Activated naive CD8-positive, alpha-beta T cell treated with anti-CD3 and anti-CD28 coated beads, Interleukin-2, amount 50 U/mL, for 16 hours (primary cell): ENCODE measurements around the gene UNCX.
"Not testable (repeated sequence)": the region's sequence is repeated elsewhere in the genome, so short reads cannot be mapped to it uniquely, and the experiment has no call there.

Experiments
- DNase-seq: peaks from one replicate; pipeline ENCODE4 v3.0.0-alpha.2; 2020; ENCODE audit warnings: low read depth, low spot score

The UNCX gene

DNA sequence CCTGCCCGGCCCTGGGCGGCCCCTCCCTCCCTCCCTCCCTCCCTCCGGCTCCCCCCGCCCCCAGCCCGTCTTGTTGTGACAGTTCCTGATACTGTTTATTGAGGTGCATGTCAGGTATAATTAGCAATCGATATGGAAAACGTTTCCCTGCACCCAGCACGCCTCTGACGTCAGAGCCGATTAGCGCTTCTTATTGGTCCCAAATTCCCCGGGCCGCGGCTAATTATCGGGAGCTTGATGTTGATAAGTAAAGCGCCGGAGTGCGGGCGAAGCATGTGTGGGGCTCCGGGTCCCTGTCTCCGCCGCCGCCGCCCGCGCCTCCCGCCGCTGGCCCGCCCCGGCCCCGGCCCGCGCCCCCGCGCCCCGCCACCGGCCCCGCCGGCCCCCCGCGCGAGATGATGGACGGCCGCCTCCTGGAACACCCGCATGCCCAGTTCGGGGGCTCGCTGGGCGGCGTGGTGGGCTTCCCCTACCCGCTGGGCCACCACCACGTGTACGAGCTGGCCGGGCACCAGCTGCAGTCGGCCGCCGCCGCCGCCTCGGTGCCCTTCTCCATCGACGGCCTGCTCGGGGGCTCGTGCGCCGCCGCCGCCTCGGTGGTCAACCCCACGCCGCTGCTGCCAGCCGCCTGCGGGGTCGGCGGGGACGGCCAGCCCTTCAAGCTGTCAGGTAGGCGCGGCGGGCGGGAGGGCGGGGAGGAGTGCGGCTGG lies at the start of gene UNCX:
Gene UNCX, plus strand, starts transcription at position 250 of the 710 bp plus-strand sequence. Its CDS starts 146 bp downstream, at position 396.
- DNase-seq, result no peak

DNA sequence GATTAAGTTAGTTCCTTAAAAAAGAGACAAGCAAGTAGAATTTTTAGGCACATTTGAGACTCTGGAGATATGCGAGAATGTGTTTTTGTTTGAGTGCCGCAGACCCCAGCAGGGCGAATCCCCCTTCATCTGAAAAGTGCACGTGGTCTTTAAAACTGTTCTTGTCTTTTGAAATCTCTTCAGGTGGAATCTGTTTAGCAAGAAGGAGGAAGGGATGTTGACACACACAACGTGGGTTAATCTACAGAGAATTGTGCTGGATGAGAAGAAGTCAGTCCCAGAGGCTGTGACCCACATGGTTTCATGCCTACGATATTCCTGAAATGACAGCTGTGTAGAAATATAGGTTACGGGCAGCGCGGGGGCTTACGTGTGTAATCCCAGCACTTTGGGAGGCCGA lies 45.5 kb upstream of the UNCX start:
- no peak for DNase-seq

DNA sequence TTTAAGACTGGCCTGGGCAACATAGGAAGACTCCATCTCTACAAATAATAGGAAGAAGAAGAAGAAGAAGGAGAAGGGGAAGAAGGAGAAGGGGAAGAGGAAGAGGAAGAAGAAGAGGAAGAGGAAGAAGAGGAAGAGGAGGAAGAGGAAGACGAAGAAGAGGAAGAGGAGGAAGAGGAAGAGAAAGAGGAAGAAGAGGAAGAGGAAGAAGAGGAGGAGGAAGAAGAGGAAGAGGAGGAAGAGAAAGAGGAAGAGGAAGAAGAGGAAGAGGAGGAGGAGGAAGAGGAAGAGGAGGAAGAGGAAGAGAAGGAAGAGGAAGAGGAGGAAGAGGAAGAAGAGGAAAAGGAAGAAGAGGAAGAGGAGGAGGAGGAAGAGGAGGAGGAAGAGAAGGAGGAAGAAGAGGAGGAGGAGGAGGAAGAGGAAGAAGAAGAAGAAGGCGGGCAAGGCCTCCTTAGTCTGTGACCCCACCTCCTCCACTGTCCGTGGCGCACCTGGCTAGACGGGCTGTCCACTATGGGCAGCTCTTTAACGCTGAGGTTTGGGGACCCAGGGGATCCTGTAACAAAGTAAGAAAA lies 43.9 kb upstream of the UNCX start:
- DNase-seq, result no peak

DNA sequence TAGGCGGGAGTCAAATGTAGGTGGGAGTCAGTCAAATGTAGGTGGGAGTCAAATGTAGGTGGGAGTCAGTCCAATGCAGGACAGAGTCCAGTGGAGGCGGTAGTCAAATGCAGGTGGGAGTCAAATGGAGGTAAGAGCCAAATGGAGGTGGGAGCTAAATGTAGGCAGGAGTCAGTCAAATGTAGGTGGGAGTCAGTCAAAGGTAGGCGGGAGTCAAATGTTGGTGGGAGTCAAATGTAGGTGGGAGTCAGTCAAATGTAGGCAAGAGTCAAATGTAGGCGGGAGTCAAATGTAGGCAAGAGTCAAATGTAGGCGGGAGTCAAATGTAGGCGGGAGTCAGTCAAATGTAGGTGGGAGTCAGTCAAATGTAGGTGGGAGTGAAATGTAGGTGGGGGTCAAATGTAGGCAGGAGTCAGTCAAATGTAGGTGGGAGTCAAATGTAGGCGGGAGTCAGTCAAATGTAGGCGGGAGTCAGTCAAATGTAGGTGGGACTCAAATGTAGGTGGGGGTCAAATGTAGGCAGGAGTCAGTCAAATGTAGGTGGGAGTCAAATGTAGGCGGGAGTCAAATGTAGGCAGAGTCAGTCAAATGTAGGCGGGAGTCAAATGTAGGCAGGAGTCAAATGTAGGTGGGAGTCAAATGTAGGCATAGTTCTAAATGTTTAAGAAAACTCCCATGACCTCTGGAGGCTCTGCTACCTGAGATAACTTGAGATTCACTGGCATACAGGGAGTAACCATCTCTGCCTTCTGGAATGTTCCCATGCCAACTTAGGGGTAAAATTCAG lies 42.5 kb upstream of the UNCX start:
- no peak for DNase-seq

DNA sequence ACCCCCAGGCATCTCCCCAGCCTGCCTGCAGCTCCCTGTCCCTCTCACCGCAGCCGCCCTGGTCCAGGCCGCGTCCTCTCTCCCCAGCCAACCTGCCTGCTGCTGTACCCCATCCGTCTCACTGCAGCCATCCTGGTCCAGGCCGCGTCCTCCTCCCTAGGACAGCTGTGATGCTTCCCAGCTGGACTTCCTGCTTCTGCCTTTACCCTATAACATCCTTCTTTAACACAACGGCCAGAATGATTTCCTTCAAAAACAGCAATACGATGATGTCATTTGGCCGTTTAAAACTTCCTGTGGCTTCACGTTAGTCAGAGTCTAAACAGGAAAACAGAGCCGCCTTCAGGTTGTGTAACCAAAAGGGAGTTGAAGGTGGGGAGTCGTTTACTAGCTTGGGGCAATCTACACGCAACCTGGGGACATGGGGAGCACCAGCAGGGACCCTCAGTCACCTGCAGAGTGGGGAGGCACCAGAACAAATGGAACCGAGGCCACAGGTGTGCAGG lies 40.4 kb upstream of the UNCX start:
- DNase-seq, result no peak

DNA sequence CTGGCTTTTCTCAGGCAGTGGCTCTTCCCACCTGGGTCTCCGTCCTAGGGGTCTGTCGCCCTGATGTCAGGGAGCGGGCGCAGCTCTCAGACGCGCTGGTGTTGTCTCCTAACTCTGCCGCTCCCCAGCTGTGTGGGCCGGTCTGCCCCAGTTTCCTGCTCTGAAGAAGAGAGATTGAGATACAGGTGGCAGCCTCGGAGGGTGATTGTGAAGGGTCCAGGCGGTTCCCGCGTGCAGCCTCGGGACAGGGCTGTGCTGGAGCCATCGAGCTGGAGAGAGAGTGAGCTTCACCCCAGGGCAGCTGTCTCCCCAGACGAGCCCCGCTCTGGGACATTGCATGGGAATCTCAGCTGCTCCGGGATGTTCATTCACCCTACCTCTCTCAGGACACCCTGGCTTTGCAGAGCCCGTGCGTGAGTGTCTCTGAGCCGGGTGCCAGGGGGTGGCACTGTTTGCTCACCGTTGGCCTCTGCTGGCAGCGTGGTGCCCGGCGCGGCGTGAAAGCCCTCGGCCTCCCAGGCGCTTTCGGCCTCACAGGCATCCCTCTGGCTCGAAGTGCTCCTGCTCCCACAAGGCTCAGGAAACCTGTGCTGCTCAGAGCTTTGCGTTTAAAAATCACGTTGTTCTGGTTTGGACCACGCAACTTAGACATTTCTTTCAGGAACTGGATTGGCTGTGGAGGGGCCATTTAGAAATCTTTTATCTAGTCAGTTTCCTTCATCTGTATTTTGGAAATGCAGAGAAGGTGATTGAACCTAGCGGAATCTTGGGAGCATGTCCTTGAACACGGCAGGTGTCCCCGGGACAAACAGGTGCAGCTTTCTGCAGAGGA lies 38.9 kb upstream of the UNCX start:
- no peak for DNase-seq

DNA sequence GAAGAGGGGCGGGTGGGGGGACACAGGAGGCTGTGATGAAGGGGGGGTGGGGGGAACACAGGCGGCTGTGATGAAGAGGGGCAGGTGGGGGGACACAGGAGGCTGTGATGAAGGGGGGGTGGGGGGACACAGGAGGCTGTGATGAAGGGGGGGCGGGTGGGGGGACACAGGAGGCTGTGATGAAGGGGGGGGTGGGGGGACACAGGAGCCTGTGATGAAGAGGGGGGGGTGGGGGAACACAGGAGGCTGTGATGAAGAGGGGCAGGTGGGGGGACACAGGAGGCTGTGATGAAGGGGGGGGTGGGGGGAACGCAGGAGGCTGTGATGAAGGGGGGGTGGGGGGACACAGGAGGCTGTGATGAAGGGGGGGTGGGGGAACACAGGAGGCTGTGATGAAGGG lies 36.2 kb upstream of the UNCX start:
- DNase-seq, result not testable (repeated sequence)

DNA sequence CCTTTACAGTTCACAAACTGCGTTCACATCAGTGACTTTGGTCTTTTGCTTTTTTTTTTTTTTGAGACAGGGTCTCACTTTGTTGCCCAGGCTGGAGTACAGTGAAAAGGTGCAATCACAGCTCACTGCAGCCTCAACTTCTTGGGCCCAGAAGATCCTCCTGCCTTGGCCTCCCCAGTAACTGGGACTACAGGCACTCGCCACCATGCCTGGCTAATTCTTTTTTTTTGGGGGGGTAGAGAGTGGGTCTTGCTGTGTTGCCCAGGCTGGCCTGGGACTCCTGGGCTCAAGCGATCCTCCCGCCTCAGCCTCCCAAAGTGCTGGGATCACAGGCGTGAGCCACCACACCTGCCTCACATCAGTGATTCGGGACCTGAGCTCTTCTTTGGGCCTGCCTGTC lies 35.7 kb upstream of the UNCX start:
- DNase-seq, result no peak

DNA sequence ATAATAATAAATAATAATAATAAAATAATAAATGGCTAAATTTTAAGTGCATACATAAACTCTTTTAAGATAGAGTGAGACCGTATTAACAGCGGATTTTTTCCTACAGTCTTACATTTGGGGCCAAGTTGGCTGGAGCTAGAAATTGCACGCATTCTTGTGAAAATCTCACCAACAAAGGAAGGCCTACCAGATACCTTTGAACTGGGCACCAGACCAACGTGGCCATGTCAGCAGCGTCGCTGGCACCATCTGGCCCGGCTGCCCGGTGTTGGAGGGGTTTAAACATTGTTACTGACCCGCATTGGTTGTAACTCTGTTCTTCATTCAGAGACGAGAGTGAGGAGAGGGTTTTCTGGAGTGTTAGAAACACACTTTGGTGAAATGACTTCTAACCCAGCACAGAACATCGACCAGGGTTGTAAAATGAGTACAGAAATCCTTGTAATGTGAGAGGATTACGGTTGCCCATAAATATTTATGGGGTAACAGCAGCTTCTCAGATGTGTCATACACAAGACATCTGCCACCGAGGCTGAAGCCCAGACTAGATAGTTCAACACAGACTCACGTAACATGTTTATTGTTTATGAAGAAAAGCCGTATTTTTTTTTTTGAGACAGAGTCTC lies 34.6 kb upstream of the UNCX start:
- DNase-seq, result no peak

DNA sequence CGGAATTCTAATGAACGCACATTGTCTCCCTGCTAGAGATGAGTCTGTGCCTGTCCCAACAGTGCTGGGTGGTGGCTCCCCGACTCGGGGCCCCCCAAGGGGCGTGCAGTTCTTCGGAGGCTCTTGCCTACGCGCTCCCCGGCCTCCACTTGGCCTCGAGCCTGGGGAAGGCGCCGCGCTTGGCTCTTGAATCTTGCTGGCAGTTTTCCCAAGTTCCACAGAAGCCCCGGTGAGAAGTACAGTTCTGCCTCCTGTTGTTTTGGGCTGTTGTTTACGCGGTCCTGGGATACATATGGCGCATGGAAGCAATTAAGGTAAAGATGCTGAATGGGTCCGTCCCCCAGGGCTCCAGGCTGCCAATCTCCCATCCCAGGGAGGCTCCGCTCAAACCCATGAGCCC lies 32.6 kb upstream of the UNCX start:
- no peak for DNase-seq

DNA sequence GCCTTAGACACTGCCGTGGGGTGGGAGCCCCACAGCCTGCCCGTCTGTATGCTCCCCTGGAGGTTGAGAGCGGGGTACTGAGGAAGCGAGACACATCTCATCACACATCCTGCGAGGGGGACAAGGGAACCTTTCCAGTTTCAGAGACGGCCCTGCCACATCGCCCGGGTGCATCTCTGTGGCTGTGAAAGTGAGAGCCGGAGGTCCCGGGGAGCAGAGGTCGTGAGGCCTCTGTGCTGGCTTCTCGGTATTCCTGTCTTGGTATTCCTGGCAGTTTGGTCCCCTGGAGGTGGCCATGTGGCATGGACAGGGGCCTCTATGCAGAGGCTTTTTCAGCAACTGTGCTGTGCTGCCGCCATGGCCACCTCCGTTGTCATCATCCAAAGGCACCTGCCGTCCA lies 30.8 kb upstream of the UNCX start:
- no peak for DNase-seq

DNA sequence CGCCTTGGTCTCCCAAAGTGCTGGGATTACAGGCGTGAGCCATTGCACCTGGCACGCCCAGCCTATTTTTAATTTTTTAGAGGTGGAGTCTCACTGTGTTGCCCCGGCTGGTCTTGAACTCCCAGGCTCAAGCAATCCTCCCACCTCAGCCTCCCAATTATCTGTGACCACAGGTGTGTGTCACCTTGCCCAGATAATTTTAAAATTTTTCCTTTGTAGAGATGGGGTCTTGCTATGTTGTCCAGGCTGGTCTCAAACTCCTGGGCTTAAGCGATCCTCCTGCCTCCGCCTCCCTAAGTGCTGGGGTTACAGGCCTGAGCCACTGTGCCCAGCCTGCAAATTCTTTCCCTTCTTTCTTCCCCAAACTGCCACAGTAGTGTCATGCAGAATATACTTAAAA lies 29.8 kb upstream of the UNCX start:
- DNase-seq, result not testable (repeated sequence)

DNA sequence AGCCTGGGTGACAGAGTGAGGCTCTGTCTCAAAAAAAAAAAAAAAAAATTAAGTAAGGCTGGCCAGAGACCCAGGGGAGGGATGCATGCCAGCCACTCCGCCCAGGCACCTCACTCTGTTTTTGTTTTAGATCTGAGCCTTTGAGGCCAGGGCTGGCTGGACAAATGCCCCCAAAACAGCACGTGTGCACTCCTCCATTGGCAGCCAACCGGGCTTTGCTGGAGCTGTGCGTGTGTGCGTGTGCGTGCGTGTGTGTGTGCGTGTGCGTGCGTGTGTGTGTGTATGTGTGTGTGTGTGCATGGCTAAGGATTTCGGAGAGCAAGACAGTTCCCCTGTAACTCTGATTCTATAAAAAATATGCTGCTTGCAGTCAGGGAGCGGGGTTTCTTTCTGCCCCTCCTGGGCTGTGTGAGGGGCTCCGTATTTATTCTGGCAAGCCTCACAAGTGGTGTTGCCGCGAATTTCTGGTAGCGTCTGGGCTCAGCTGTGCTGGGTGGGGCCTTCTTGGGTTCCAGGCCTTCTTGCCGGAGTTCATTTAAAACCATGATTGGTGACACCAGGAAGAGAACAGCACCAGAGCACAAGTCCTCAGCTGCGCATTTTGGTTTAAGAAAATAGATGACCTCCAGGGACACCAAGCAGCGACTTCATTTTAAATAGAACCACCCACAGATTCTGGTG lies 28.1 kb upstream of the UNCX start:
- DNase-seq, result no peak

DNA sequence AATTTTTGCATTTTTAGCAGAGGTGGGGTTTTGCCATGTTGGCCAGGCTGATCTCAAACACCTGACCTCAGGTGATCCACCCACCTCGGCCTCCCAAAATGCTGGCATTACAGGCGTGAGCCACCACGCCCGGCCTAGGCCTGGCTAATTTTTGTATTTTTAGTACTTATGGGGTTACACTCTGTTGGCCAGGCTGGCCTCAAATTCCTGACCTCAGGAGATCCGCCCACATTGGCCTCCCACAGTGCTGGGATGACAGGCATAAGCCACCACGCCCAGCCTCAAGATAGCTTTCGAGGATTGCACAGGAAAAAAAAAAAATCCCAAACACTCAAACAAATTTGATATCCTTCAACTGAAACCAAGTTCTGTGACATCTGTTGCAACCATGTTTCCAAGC lies 26.9 kb upstream of the UNCX start:
- DNase-seq, result not testable (repeated sequence)

DNA sequence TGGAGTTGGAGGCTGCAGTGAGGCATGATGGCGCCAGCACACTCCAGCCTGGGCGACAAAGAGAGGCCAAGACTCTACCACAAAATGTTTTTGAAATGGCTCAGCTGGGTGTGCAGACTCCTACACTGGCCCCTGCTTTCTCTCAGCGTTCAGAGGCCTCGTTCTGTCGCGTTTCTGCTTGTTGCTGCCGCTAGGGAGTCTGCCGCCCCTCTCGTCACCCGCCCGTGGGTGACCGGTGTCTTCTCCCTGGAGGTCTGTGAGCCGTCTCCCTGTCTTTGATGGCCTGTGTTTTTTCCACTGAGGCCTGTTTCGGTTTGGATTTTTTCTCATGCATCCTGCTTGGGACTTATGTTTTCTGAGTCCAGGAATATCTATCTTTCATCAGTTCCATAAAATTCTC lies 23.6 kb upstream of the UNCX start:
- no peak for DNase-seq

DNA sequence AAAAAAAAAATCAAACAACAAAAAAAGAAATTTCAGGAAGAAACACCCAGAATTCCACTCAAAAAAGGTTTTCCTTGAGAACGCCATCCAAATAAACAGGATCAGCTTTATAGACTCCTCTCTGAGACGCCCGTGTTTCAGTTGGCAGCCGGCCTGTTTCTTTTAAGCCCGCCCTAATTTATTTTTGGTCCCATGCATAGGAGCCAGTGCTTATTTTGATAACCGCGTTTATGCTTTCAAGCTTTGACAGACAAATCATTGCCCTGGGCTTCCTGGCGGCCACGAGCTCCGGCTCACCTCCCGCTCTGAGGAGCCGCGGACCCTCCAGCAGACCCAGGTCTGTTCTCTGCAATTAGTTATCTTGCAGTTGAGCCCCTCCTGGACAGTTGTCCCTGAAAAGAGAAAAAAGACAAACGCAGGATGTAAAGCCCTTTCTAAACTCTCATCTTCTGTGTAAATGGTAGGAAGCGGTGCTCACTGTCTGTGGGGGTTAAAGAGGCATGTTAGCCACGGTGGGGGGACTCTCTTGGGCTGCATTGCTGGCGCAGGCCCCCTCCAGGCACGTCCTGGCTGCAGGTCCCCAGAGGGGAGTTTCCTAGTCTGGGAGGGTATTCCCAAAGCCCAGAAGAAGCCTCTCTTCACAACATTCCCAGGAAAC lies 22.2 kb upstream of the UNCX start:
- no peak for DNase-seq

DNA sequence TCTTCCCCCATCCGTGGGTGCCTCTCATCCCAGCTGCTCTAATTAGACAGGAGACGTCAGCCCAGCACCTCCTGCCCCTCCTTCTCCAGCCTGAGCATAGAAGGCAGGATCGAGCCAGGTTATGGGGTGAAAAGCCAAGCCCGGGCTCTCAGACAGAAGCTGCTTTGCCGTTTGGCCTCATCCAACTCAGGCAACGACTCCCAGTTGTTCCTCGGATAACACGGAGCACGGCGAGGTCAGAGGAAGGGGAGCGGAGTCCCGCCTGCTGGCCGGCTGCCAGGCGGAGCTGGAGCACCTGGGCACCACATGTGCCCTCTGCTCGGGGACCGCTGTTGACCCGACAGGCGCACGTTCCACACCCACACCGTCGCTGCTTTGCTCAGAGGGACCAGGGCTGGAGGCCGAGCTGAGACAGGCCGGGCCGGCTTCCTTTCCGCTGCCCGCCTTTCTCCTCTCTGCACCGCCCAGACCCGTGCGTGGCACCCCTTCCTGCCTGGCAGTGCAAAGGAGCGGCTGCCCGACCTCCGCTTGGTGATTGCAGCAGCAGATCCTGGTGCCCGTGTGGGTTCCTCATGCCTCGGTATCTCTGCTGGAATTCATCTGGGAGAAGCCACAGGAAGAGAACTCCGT lies 21.6 kb upstream of the UNCX start:
- no peak for DNase-seq

DNA sequence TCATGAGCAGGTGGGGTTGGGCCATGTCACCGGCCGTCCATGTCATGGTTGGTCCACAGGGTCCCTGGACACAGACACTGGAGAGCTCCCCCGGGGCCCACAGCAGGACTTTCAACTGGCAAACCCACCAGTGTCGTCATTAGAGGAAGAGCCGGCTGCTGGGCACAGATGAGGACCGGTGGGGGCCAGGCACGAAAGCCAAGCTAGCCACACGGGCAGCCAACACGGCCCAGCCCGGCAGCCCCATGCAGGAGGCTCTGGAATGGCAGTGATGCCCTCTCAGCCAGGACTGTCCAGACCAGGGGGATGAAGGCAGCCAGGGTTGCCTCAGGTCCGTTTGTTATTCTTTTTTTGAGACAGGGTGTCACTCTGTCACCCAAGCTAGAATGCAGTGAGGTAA lies 21.1 kb upstream of the UNCX start:
- DNase-seq, result no peak

DNA sequence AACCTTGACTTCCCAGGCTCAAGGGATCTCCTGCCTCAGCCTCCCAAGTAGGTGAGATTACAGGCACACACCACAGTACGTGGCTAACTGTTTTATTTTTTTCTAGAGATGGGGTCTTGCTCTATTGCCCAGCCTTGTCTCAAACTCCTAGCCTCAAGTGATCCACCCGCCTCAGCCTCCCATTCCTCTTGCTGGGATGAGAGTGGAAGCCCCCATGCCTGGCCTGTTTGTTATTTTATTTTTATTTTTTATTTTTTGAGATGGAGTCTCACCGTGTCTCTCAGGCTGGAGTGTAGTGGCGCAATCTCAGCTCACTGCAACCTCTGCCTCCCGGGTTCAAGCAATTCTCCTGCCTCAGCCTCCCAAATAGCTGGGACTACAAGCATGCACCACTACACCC lies 20.6 kb upstream of the UNCX start:
- not testable (repeated sequence) for DNase-seq

DNA sequence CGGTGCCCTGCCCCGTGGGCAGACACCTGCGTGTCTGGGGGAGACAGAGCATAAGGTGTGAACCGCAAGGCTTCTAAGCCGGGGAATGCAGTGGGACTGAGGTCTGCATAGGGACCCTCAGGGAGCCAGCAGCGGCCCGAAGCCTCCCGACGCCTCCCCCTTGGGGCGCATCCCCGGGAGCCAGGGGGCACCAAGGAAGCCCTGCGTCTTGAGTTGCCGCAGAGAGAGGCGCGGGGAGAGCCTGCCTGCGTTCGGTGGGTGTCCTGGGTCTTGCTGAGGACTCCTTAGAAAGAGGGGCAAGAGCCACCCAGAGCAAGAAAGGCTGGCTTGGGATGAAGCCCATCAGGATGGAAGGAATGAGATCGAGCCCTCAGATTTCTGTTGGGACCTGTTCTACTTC lies 18.2 kb upstream of the UNCX start:
- DNase-seq, result no peak
